HCT116 (cell line): Measurements from ENCODE around the gene CFAP77. TPM values are rescaled to one million over a fixed set of nuclear protein-coding genes. Genes with fewer than 3 reads are reported as not detected.

ENCODE experiments used
- ATAC-seq: fragments of 200-7000 bp; cut with Tn5 transposase; 2 replicates; pipeline ENCODE4 v1.9.1; 2020; ENCODE audit warnings: mild to moderate bottlenecking, moderate library complexity
- BruUV-seq: library from RNA; stranded (reverse); fragments of 400-500 nt; replicated peaks from 2 replicates; lab custom pipeline; 2021; lab: Mats Ljungman, UMichigan
- CTCF ChIA-PET: fragments of 300-600 bp; sonication (Branson Sonifier 250); formaldehyde crosslinking; loops from one replicate; lab custom pipeline; 2021; ENCODE audit warnings: antibody characterized with exemption; lab: Charles Lee
- POLR2A ChIA-PET: fragments of 300-600, 350-600 bp; sonication (Branson Sonifier 250); formaldehyde crosslinking; loops from one replicate; lab custom pipeline; 2021; ENCODE audit warnings: antibody characterized with exemption; lab: Charles Lee
- RAD21 ChIA-PET, 2 experiments: fragments of 300-600 bp; sonication (Branson Sonifier 250); formaldehyde crosslinking; loops; one replicate each; lab custom pipeline; 2023; ENCODE audit warnings: low total read pairs in 2 of 2; ENCODE audit not compliant: uncharacterized antibody in 2 of 2, unreplicated experiment in 2 of 2, low non-redundant PET in 1 of 2; lab: Charles Lee
- DNase-seq: peaks from one replicate; pipeline ENCODE4 v3.0.0-alpha.2; 2010; ENCODE audit warnings: low read depth, low spot score
- H2AFZ ChIP-seq: fragments of 200-600 bp; shearing (Covaris generic), sonication (generic); 2 replicates; pipeline ENCODE4 v1.6.1; 2017; ENCODE audit warnings: low read depth, mixed run types, mixed read lengths, antibody characterized with exemption, low read length; ENCODE audit not compliant: poor library complexity, severe bottlenecking
- H3K27ac ChIP-seq: 2 replicates; pipeline ENCODE4 v1.5.1; 2012; ENCODE audit warnings: low read depth, low read length
- H3K27me3 ChIP-seq: fragments of 200-600 bp; sonication (generic); 2 replicates; pipeline ENCODE4 v1.6.1; 2016; ENCODE audit warnings: mixed run types, low read length, mixed read lengths; ENCODE audit not compliant: insufficient read depth
- H3K36me3 ChIP-seq, 2 experiments: fragments of 200-500 bp in 1 of 2; fragments of 200-600 bp in 1 of 2; sonication (Bioruptor generic) in 1 of 2; sonication (generic) in 1 of 2; 2 replicates each; pipeline versions ENCODE4 v1.5.1 to v1.6.1; 2014 to 2016; ENCODE audit warnings: low read length in 2 of 2, inconsistent platforms in 1 of 2, mixed read lengths in 1 of 2, mixed run types in 1 of 2; ENCODE audit not compliant: insufficient read depth in 2 of 2, control insufficient read depth in 1 of 2
- H3K4me1 ChIP-seq, 2 experiments: fragments of 200-600 bp in 1 of 2; sonication (generic) in 1 of 2; 2 replicates each; pipeline versions ENCODE4 v1.5.1 to v1.6.1; 2012 to 2017; ENCODE audit warnings: low read length in 2 of 2, inconsistent platforms in 1 of 2, mild to moderate bottlenecking in 1 of 2, mixed read lengths in 1 of 2, mixed run types in 1 of 2, moderate library complexity in 1 of 2; ENCODE audit not compliant: insufficient read depth in 2 of 2, control insufficient read depth in 1 of 2
- H3K4me2 ChIP-seq: fragments of 200-600 bp; sonication (generic); 2 replicates; pipeline ENCODE4 v1.6.1; 2017; ENCODE audit warnings: mixed run types, low read length, mixed read lengths
- H3K4me3 ChIP-seq, 2 experiments: fragments of 200-600 bp in 1 of 2; sonication (generic) in 1 of 2; replicated peaks in 1 of 2; 2 replicates each; pipeline ENCODE4 v1.5.1; 2011 to 2016; ENCODE audit warnings: low read length in 2 of 2, control low read depth in 1 of 2, low read depth in 1 of 2, mild to moderate bottlenecking in 1 of 2, mixed read lengths in 1 of 2, mixed run types in 1 of 2
- H3K79me2 ChIP-seq: fragments of 200-600 bp; sonication (generic); 2 replicates; pipeline ENCODE4 v1.6.1; 2017; ENCODE audit warnings: mild to moderate bottlenecking, mixed run types, low read length, moderate library complexity, mixed read lengths; ENCODE audit not compliant: insufficient read depth
- H3K9ac ChIP-seq: fragments of 200-600 bp; sonication (generic); 2 replicates; pipeline ENCODE4 v1.6.1; 2016; ENCODE audit warnings: low read length, mixed read lengths
- H3K9me2 ChIP-seq: fragments of 200-600 bp; sonication (generic), shearing (Covaris generic); 2 replicates; pipeline ENCODE4 v1.6.1; 2017; ENCODE audit warnings: mixed run types, mild to moderate bottlenecking, moderate library complexity; ENCODE audit not compliant: insufficient read depth
- H3K9me3 ChIP-seq, 2 experiments: fragments of 200-500 bp in 1 of 2; fragments of 200-600 bp in 1 of 2; sonication (Bioruptor generic) in 1 of 2; sonication (generic) in 1 of 2; 2 replicates each; pipeline ENCODE4 v1.6.1; 2014 to 2017; ENCODE audit warnings: low read length in 2 of 2, mixed read lengths in 2 of 2, inconsistent platforms in 1 of 2, low read depth in 1 of 2, mild to moderate bottlenecking in 1 of 2, mixed run types in 1 of 2, moderate library complexity in 1 of 2; ENCODE audit not compliant: control insufficient read depth in 1 of 2, insufficient read depth in 1 of 2
- H4K20me1 ChIP-seq: fragments of 200-600 bp; sonication (generic), shearing (Covaris generic); 2 replicates; pipeline ENCODE4 v1.6.1; 2017; ENCODE audit warnings: mixed run types, mild to moderate bottlenecking, moderate library complexity; ENCODE audit not compliant: insufficient read depth
- ATF3 ChIP-seq: IDR thresholded peaks from 2 replicates; pipeline ENCODE4 v1.6.1; 2012
- CBX3 ChIP-seq: IDR thresholded peaks from 2 replicates; pipeline ENCODE4 v1.6.1; 2012; ENCODE audit warnings: low read depth
- CEBPB ChIP-seq: IDR thresholded peaks from 2 replicates; pipeline ENCODE4 v1.6.1; 2012; ENCODE audit warnings: low read depth
- EGR1 ChIP-seq: IDR thresholded peaks from 2 replicates; pipeline ENCODE4 v1.6.1; 2012; ENCODE audit warnings: low read depth
- EZH2 ChIP-seq: fragments of 200-600 bp; sonication (generic); IDR thresholded peaks from 2 replicates; pipeline ENCODE4 v1.6.1; 2017; ENCODE audit warnings: antibody characterized with exemption, mixed run types
- TCF7L2 ChIP-seq: IDR thresholded peaks from 2 replicates; pipeline ENCODE4 v1.7.0; 2011; ENCODE audit warnings: borderline replicate concordance, inconsistent platforms; ENCODE audit not compliant: insufficient read depth, insufficient read length; ENCODE audit errors: extremely low read depth
- intact Hi-C: fragments of 100-400 bp; cut with micrococcal nuclease; formaldehyde crosslinking; loops from 2 replicates; pipeline ENCODE4 v1.10.0; 2022
- total RNA-seq: library from RNA; stranded (reverse); gene quantifications from one replicate; pipeline ENCODE4 v1.2.1, GENCODE V29; 2021; ENCODE audit not compliant: unreplicated experiment
- TF ChIP-seq, protein P1 (sequence below): IDR thresholded peaks from 2 replicates; pipeline ENCODE4 v1.6.1; 2012
- TF ChIP-seq, protein P2 (sequence below), 3 experiments: fragments of 200-600 bp in 1 of 3; sonication (generic) in 1 of 3; IDR thresholded peaks in 2 of 3; conservative IDR thresholded peaks in 1 of 3; 2 replicates each; pipeline ENCODE4 v1.5.1; 2012 to 2017; ENCODE audit warnings: low read depth in 2 of 3, low read length in 2 of 3, antibody characterized with exemption in 1 of 3, borderline replicate concordance in 1 of 3, control low read depth in 1 of 3, mild to moderate bottlenecking in 1 of 3, mixed read lengths in 1 of 3, mixed run types in 1 of 3, moderate library complexity in 1 of 3; ENCODE audit not compliant: insufficient read depth in 1 of 3

CFAP77 gene
- total RNA-seq, 1 experiment from 2014 or later, result 0.98 TPM

- CTCF ChIA-PET, result no interaction called here
- H3K4me1 ChIP-seq, result peaks cover under 1 to 3% of the 10 kb centered on the region in 2 experiments; a peak in 3 of 4 replicates
- H3K79me2 ChIP-seq, result no peaks in the 10 kb centered on the region
- DNase-seq (no peak), ATAC-seq (no peak)
- RAD21 ChIA-PET, result no interaction called here
- H3K27ac ChIP-seq, result no peak overlapping the region
- no peaks in the 10 kb centered on the region for H3K9me2 ChIP-seq
- no peaks in the 10 kb centered on the region for H4K20me1 ChIP-seq
- no peaks in the 10 kb centered on the region for H3K27me3 ChIP-seq
- H3K4me3 ChIP-seq, result no peak overlapping the region
- H2AFZ ChIP-seq, result no peak overlapping the region
- H3K9me3 ChIP-seq, result no peaks in the 10 kb centered on the region
- H3K9ac ChIP-seq, result no peak overlapping the region
- H3K36me3 ChIP-seq, result no peaks in the 10 kb centered on the region
- H3K4me2 ChIP-seq, result no peak overlapping the region
- POLR2A ChIA-PET, result no interaction called here
- intact Hi-C loops, result no loop called here
- no TSS peak for BruUV-seq
- TF ChIP-seq ATF3 (no peak), CEBPB (no peak), EGR1 (no peak), CBX3 (no peak), TCF7L2 (no peak), EZH2 (no peak)
- TF ChIP-seq, protein P1, sequence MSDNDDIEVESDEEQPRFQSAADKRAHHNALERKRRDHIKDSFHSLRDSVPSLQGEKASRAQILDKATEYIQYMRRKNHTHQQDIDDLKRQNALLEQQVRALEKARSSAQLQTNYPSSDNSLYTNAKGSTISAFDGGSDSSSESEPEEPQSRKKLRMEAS, result no peak
- TF ChIP-seq, protein P2, sequence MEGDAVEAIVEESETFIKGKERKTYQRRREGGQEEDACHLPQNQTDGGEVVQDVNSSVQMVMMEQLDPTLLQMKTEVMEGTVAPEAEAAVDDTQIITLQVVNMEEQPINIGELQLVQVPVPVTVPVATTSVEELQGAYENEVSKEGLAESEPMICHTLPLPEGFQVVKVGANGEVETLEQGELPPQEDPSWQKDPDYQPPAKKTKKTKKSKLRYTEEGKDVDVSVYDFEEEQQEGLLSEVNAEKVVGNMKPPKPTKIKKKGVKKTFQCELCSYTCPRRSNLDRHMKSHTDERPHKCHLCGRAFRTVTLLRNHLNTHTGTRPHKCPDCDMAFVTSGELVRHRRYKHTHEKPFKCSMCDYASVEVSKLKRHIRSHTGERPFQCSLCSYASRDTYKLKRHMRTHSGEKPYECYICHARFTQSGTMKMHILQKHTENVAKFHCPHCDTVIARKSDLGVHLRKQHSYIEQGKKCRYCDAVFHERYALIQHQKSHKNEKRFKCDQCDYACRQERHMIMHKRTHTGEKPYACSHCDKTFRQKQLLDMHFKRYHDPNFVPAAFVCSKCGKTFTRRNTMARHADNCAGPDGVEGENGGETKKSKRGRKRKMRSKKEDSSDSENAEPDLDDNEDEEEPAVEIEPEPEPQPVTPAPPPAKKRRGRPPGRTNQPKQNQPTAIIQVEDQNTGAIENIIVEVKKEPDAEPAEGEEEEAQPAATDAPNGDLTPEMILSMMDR (IDR thresholded peaks at IDR 0.05 in 2 of 3, conservative IDR thresholded peaks at IDR 0.05 in 1 of 3; ENCODE audit: borderline replicate concordance in 1 of 3, insufficient read depth in 1 of 3, low read depth in 2 of 3, low read length in 2 of 3), result no peak
Measured at GRCh38 chr9:132541051-132541450, 131.0 kb downstream of the CFAP77 start.
